ENCODE measurements around the gene HAO2. TPM values are rescaled to one million over a fixed set of nuclear protein-coding genes. Genes with fewer than 3 reads are reported as not detected.

Gene HAO2
- total RNA-seq, 2 experiments from 2014 or later: not detected

GRCh38 chr1:119396982-119397381 lies 28.4 kb downstream of the HAO2 start:
- ATAC-seq (no peak), DNase-seq (no peak)
- Mint-ChIP-seq H3K27ac (no peak overlapping the region), H3K36me3 (ENCODE audit: low read depth) (no peaks in the 10 kb centered on the region), H3K4me3 (no peak overlapping the region), H3K4me1 (ENCODE audit: low read depth) (no peaks in the 10 kb centered on the region), H3K9me3 (no peaks in the 10 kb centered on the region), H3K27me3 (peaks cover 8% of the 10 kb centered on the region)
- intact Hi-C loops (cut with micrococcal nuclease): no loop called here
- CTCF ChIA-PET: no interaction called here
- TF ChIP-seq CTCF (IDR thresholded peaks at IDR 0.05): no peak
- POLR2A ChIA-PET: no interaction called here

DNA sequence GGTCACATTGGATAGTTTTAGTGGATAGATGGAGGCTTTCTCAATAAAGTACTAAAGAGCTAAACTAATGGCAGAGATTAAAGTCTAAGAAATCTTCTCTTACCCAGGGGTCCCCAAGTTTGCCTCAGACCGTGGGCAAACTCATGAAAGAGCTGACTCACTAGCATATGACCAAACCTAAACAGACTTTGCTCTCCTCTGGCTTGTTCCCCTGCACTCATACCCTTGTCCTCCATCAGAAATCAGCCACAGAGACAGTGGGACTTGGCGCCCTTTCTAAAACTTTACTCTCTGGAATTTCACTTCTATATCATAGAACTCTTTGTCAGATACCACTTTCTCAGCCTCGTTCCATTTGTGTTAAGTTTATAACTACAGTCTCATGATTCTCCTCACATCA lies 29.4 kb downstream of the HAO2 start:
- H3K4me3 Mint-ChIP-seq: no peak overlapping the region
- H3K9me3 Mint-ChIP-seq: no peaks in the 10 kb centered on the region
- intact Hi-C loops (cut with micrococcal nuclease): no loop called here
- no peaks in the 10 kb centered on the region for H3K4me1 Mint-ChIP-seq (ENCODE audit: low read depth)
- no peak overlapping the region for H3K27ac Mint-ChIP-seq
- POLR2A ChIA-PET: no interaction called here
- no peak for TF ChIP-seq CTCF (IDR thresholded peaks at IDR 0.05)
- CTCF ChIA-PET: no interaction called here
- H3K27me3 Mint-ChIP-seq: peaks cover 12% of the 10 kb centered on the region
- H3K36me3 Mint-ChIP-seq (ENCODE audit: low read depth): no peaks in the 10 kb centered on the region
- ATAC-seq (no peak), DNase-seq (no peak)

- Mint-ChIP-seq H3K27me3 (peaks cover 9% of the 10 kb centered on the region), H3K9me3 (peaks cover 3% of the 10 kb centered on the region), H3K4me1 (ENCODE audit: low read depth) (no peaks in the 10 kb centered on the region), H3K4me3 (no peak overlapping the region), H3K36me3 (ENCODE audit: low read depth) (no peaks in the 10 kb centered on the region), H3K27ac (no peak overlapping the region)
- ChIA-PET POLR2A (interaction anchor here (1.0 kb wide), 1 partner anchor 12 kb away, joined by 4 read pairs; no protein-coding TSS in a partner anchor), CTCF (no interaction called here)
- ATAC-seq: no peak
- no peak for DNase-seq
- intact Hi-C loops (cut with micrococcal nuclease): no loop called here
- TF ChIP-seq CTCF (IDR thresholded peaks at IDR 0.05): no peak
Observed at GRCh38 chr1:119404736-119405135, 36.2 kb downstream of the HAO2 start.

DNA sequence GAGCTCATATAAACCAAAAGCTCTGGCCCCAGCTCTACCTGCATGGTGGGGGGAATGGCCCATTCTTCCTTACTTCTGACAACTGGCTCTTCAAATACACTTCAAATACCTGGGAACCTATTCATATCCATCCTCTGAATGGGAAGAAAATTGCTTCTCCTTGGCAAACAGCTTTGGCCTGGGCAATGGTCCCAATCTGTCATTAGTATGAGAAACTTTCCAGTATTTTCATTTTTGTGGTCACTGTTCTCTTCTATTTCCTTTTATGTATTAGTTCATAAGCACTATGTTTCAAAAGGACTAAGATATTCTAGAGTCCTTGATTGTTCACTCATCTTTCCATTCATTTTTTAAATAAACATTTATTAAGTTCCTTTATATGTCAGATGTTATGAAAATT lies 41.1 kb downstream of the HAO2 start:
- intact Hi-C loops (cut with micrococcal nuclease): no loop called here
- no peak overlapping the region for H3K27ac Mint-ChIP-seq
- no peak overlapping the region for H3K4me3 Mint-ChIP-seq
- H3K4me1 Mint-ChIP-seq (ENCODE audit: low read depth): no peaks in the 10 kb centered on the region
- DNase-seq: no peak
- peaks cover 6% of the 10 kb centered on the region for H3K27me3 Mint-ChIP-seq
- no peaks in the 10 kb centered on the region for H3K36me3 Mint-ChIP-seq (ENCODE audit: low read depth)
- ChIA-PET POLR2A (no interaction called here), CTCF (no interaction called here)
- ATAC-seq: no peak
- no peak for TF ChIP-seq CTCF (IDR thresholded peaks at IDR 0.05)
- peaks cover 3% of the 10 kb centered on the region for H3K9me3 Mint-ChIP-seq

DNA sequence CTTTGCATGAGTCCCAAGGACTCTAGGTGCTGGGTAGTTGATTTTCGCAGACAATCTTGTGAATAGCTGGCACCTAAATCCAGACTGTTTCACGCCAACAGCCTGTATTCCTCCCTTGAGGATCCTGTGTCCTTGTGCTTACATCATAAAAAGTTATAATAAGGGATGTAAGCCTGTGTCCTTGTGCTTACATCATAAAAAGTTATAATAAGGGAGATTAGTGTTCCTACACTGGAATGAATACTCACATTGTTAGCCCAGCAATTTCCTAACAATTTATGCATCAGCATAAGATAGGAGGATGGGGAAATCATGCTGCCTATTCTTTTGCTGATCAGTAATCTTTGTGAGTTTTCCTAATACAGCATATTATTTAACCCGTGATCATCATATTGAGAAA lies 42.4 kb downstream of the HAO2 start:
- Mint-ChIP-seq H3K4me3 (no peak overlapping the region), H3K9me3 (peaks cover 3% of the 10 kb centered on the region), H3K27me3 (peaks cover 4% of the 10 kb centered on the region), H3K27ac (no peak overlapping the region), H3K36me3 (ENCODE audit: low read depth) (no peaks in the 10 kb centered on the region), H3K4me1 (ENCODE audit: low read depth) (no peaks in the 10 kb centered on the region)
- DNase-seq (no peak), ATAC-seq (no peak)
- no peak for TF ChIP-seq CTCF (IDR thresholded peaks at IDR 0.05)
- POLR2A ChIA-PET: no interaction called here
- CTCF ChIA-PET: no interaction called here
- intact Hi-C loops (cut with micrococcal nuclease): no loop called here
